Fibroblast of villous mesenchyme (primary cell): ENCODE results near the gene MED12L. TPM values are rescaled to one million over a fixed set of nuclear protein-coding genes. Genes with fewer than 3 reads are reported as not detected.

Experiments used
- DNase-seq: peaks from one replicate; pipeline ENCODE4 v3.0.0-alpha.2; 2010; ENCODE audit warnings: low read depth
- H3K4me3 ChIP-seq: 2 replicates; pipeline ENCODE4 v1.5.1; 2011; ENCODE audit warnings: low read depth, mild to moderate bottlenecking, low read length
- total RNA-seq: library from RNA; depleted of rRNA; stranded (reverse); fragments of >200 nt; gene quantifications from 2 replicates; pipeline ENCODE4 v1.2.3, GENCODE V29; 2012
- TF ChIP-seq, protein P1 (sequence below): IDR thresholded peaks from 2 replicates; pipeline ENCODE4 v1.5.1; 2012; ENCODE audit warnings: low read depth, mild to moderate bottlenecking, low read length; ENCODE audit not compliant: insufficient read depth

MED12L gene
- total RNA-seq, 1 donor = 1.3 TPM

DNA sequence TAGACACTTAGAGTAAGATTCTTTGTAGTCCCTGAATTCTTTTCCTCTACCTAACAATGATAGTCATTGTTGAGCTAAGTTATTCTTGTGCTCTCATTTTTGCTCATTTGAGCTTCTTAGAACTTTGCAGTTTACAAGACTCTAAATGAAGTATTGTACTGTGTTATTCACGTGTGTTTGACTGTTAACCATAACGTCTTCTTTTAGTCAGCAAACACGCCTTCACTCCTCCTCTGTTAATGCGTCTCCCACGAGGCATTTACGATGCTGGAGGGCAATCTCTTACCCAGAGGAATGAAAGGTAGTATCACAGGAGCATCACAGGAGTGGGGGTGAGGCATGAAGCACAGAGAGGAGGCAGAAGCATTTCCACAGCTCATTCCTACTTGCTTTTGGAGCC, 207.7 kb downstream of the MED12L start:
- TF ChIP-seq, protein P1, sequence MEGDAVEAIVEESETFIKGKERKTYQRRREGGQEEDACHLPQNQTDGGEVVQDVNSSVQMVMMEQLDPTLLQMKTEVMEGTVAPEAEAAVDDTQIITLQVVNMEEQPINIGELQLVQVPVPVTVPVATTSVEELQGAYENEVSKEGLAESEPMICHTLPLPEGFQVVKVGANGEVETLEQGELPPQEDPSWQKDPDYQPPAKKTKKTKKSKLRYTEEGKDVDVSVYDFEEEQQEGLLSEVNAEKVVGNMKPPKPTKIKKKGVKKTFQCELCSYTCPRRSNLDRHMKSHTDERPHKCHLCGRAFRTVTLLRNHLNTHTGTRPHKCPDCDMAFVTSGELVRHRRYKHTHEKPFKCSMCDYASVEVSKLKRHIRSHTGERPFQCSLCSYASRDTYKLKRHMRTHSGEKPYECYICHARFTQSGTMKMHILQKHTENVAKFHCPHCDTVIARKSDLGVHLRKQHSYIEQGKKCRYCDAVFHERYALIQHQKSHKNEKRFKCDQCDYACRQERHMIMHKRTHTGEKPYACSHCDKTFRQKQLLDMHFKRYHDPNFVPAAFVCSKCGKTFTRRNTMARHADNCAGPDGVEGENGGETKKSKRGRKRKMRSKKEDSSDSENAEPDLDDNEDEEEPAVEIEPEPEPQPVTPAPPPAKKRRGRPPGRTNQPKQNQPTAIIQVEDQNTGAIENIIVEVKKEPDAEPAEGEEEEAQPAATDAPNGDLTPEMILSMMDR = no peak
- no peak overlapping the region for H3K4me3 ChIP-seq
- DNase-seq = no peak

DNA sequence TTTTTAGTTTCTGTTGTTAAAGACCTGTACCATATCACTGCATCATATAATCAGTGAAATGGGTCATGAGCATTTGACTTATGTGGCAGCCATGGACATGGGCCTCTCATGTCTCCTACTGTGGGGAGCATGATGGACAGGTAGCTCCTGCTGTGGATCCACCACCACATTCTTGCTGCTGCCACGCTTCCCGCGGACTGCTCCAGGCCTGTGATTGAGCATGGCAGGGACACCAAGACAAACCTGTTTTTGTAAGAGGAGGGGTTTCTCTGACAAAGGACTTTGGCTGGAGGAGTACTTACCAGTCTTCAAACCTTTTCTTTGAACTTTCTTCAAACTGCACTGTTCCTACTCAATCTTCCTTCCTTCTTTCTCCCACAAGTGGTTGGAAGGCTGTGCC, 210.8 kb downstream of the MED12L start:
- TF ChIP-seq, protein P1 = no peak
- DNase-seq = no peak
- H3K4me3 ChIP-seq = no peak overlapping the region

DNA sequence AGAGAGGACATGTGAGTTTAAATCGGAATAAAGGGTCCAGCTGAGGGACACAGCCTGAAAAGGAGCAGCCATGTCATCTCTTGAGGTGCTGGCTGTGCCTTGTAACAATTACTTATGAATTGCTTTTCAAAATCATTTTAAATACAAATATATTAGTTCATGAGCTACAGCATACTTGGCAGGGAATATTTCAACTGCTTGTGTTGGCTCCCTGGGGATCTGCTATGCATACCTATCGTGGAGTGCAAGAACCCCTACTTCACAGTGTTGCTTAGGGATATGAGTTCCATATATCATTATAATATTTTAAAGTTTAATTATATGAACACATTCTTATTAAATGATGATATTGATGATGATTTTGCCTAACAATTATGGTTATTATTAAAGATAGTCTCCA, 212.0 kb downstream of the MED12L start:
- no peak for DNase-seq
- no peak overlapping the region for H3K4me3 ChIP-seq
- TF ChIP-seq, protein P1 = no peak

GRCh38 chr3:151299006-151299405, 213.5 kb downstream of the MED12L start:
- DNase-seq = no peak
- no peak overlapping the region for H3K4me3 ChIP-seq
- TF ChIP-seq, protein P1 = no peak

GRCh38 chr3:151300539-151300938, 215.1 kb downstream of the MED12L start:
- no peak overlapping the region for H3K4me3 ChIP-seq
- no peak for DNase-seq
- TF ChIP-seq, protein P1 = no peak

GRCh38 chr3:151301787-151302186, 216.3 kb downstream of the MED12L start:
- no peak overlapping the region for H3K4me3 ChIP-seq
- TF ChIP-seq, protein P1 = no peak
- DNase-seq = peak; percentile 64

DNA sequence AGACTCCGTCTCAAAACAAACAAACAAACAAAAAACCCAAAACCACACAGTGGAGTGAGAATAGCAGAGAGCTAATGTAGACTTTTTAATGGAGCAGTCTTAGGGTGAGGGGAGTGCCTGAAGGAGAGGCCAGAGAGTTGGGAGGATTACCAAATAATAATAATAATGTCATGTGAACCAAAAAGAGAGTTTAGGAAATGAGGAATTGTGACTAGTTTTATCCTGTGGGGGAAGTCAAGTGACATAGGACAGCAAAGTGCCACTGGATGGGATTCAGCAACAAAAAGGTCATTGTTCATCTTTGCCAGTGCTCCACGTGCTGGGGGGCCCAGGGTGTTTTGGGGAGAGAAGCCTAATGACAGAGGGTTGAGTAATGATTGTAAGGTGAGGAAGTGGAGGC, 218.3 kb downstream of the MED12L start:
- DNase-seq = no peak
- TF ChIP-seq, protein P1 = no peak
- H3K4me3 ChIP-seq = no peak overlapping the region
